Activated CD4-positive, alpha-beta T cell treated with anti-CD3 and anti-CD28 coated beads for 48 hours (primary cell): ENCODE data around the gene PATJ.
"Not testable (repeated sequence)": the region's sequence is repeated elsewhere in the genome, so short reads cannot be mapped to it uniquely, and the experiment has no call there.

Experiments used
- DNase-seq: peaks from one replicate; pipeline ENCODE4 v3.0.0-alpha.2; 2020

PATJ gene

GRCh38 chr1:61819421-61819820 is 77.1 kb downstream of the PATJ start:
- no peak for DNase-seq

- DNase-seq = no peak
These were observed 83.1 kb downstream of the PATJ start for GRCh38 chr1:61825393-61825792.

GRCh38 chr1:61828805-61829204 is 86.5 kb downstream of the PATJ start:
- DNase-seq = no peak

GRCh38 chr1:61836649-61837048 is 94.4 kb downstream of the PATJ start:
- no peak for DNase-seq

- DNase-seq = not testable (repeated sequence)
These were observed 95.3 kb downstream of the PATJ start for GRCh38 chr1:61837607-61838006.

GRCh38 chr1:61839679-61840078 is 97.4 kb downstream of the PATJ start:
- DNase-seq = no peak

GRCh38 chr1:61842036-61842435 is 99.8 kb downstream of the PATJ start:
- no peak for DNase-seq

GRCh38 chr1:61842863-61843514 is 100.7 kb downstream of the PATJ start:
- no peak for DNase-seq

- DNase-seq = no peak
These were observed 101.7 kb downstream of the PATJ start for GRCh38 chr1:61844006-61844405.

GRCh38 chr1:61844664-61845063 is 102.4 kb downstream of the PATJ start:
- DNase-seq = not testable (repeated sequence)

GRCh38 chr1:61851235-61851634 is 109.0 kb downstream of the PATJ start:
- no peak for DNase-seq

GRCh38 chr1:61851849-61852669 is 109.8 kb downstream of the PATJ start:
- DNase-seq = no peak

- DNase-seq = no peak
These were observed 110.4 kb downstream of the PATJ start for GRCh38 chr1:61852670-61853015.

GRCh38 chr1:61853583-61853982 is 111.3 kb downstream of the PATJ start:
- no peak for DNase-seq

- no peak for DNase-seq
These were observed 122.2 kb downstream of the PATJ start for GRCh38 chr1:61864489-61864888.

- no peak for DNase-seq
These were observed 123.5 kb downstream of the PATJ start for GRCh38 chr1:61865646-61866220.

- no peak for DNase-seq
These were observed 127.4 kb downstream of the PATJ start for GRCh38 chr1:61869691-61870109.

- no peak for DNase-seq
These were observed 129.9 kb downstream of the PATJ start for GRCh38 chr1:61872206-61872605.

- DNase-seq = no peak
These were observed 131.3 kb downstream of the PATJ start for GRCh38 chr1:61873581-61873980.

- DNase-seq = no peak
These were observed 131.7 kb downstream of the PATJ start for GRCh38 chr1:61873994-61874393.

- DNase-seq = no peak
These were observed 132.9 kb downstream of the PATJ start for GRCh38 chr1:61875198-61875597.

GRCh38 chr1:61879887-61880474 is 137.7 kb downstream of the PATJ start:
- not testable (repeated sequence) for DNase-seq

GRCh38 chr1:61887076-61887867 is 145.0 kb downstream of the PATJ start:
- DNase-seq = no peak
